IMR-90 (cell line): ENCODE results near the gene PIWIL4. TPM values are rescaled to one million over a fixed set of nuclear protein-coding genes. Genes with fewer than 3 reads are reported as not detected.

Experiments used
- ATAC-seq: fragments of 200-7000 bp; cut with Tn5 transposase; 2 replicates; pipeline ENCODE4 v1.9.1; 2020; ENCODE audit warnings: low read depth, mild to moderate bottlenecking, moderate library complexity
- BruUV-seq: library from RNA; stranded (reverse); fragments of 400-500 nt; replicated peaks from 2 replicates; lab custom pipeline; 2021; lab: Mats Ljungman, UMichigan
- CTCF ChIA-PET: fragments of 300-600 bp; formaldehyde crosslinking; extraction: SDS; loops from one replicate; lab custom pipeline; 2021; ENCODE audit warnings: antibody characterized with exemption; lab: Yijun Ruan, JAX
- POLR2A ChIA-PET: fragments of 300-600 bp; sonication (Branson Sonifier 250); formaldehyde crosslinking; loops from one replicate; lab custom pipeline; 2022; ENCODE audit warnings: antibody characterized with exemption; ENCODE audit not compliant: unreplicated experiment; lab: Charles Lee
- DNase-seq: peaks from one replicate; pipeline ENCODE4 v3.0.0; 2013
- H2AFZ ChIP-seq: replicated peaks from 2 replicates; pipeline ENCODE3; 2013; ENCODE audit warnings: low read length, mild to moderate bottlenecking; ENCODE audit not compliant: poor library complexity
- H2AK5ac ChIP-seq: 2 replicates; pipeline ENCODE4 v1.6.1; 2013; ENCODE audit warnings: low read depth, low read length, inconsistent platforms
- H2AK9ac ChIP-seq: replicated peaks from 2 replicates; pipeline ENCODE3; 2013; ENCODE audit warnings: mild to moderate bottlenecking, low read depth, low read length, moderate library complexity; ENCODE audit not compliant: poor library complexity
- H2BK120ac ChIP-seq: 2 replicates; pipeline ENCODE4 v1.6.1; 2013; ENCODE audit warnings: low read depth, low read length, inconsistent platforms
- H2BK15ac ChIP-seq: 3 replicates; pipeline ENCODE4 v1.6.1; 2013; ENCODE audit warnings: low read depth, low read length, inconsistent platforms
- H2BK20ac ChIP-seq: 2 replicates; pipeline ENCODE4 v1.6.1; 2013; ENCODE audit warnings: low read depth, mild to moderate bottlenecking, inconsistent platforms, low read length, moderate library complexity
- H2BK5ac ChIP-seq: 2 replicates; pipeline ENCODE4 v1.6.1; 2013; ENCODE audit warnings: mild to moderate bottlenecking, low read depth, low read length, inconsistent platforms; ENCODE audit not compliant: poor library complexity, severe bottlenecking
- H3K14ac ChIP-seq: replicated peaks from 2 replicates; pipeline ENCODE4 v1.6.1; 2013; ENCODE audit warnings: low read depth, low read length, inconsistent platforms
- H3K18ac ChIP-seq: 2 replicates; pipeline ENCODE4 v1.6.1; 2013; ENCODE audit warnings: low read depth, low read length, control low read depth
- H3K23ac ChIP-seq: 2 replicates; pipeline ENCODE4 v1.6.1; 2013; ENCODE audit warnings: low read depth, low read length, inconsistent platforms
- H3K27ac ChIP-seq: 2 replicates; pipeline ENCODE4 v1.5.1; 2013; ENCODE audit warnings: mild to moderate bottlenecking, control low read depth, low read length; ENCODE audit not compliant: insufficient read depth
- H3K27me3 ChIP-seq: 2 replicates; pipeline ENCODE4 v1.6.1; 2013; ENCODE audit warnings: low read length; ENCODE audit not compliant: control insufficient read depth, insufficient read depth
- H3K36me3 ChIP-seq: 2 replicates; pipeline ENCODE4 v1.6.1; 2013; ENCODE audit warnings: low read length, mixed read lengths; ENCODE audit not compliant: control insufficient read depth, insufficient read depth
- H3K4ac ChIP-seq: 2 replicates; pipeline ENCODE4 v1.6.1; 2013; ENCODE audit warnings: low read depth, low read length, inconsistent platforms
- H3K4me1 ChIP-seq: 2 replicates; pipeline ENCODE4 v1.6.1; 2013; ENCODE audit warnings: low read length, mixed read lengths; ENCODE audit not compliant: control insufficient read depth, insufficient read depth
- H3K4me2 ChIP-seq: 2 replicates; pipeline ENCODE4 v1.6.1; 2013; ENCODE audit warnings: low read depth, mild to moderate bottlenecking, control low read depth, low read length, moderate library complexity
- H3K4me3 ChIP-seq: 2 replicates; pipeline ENCODE4 v1.5.1; 2013; ENCODE audit warnings: low read depth, mild to moderate bottlenecking, control low read depth, low read length, moderate library complexity; ENCODE audit not compliant: insufficient read depth
- H3K56ac ChIP-seq: 2 replicates; pipeline ENCODE4 v1.6.1; 2013; ENCODE audit warnings: low read length, inconsistent platforms; ENCODE audit not compliant: insufficient read depth; ENCODE audit errors: extremely low read depth
- H3K79me1 ChIP-seq, 2 experiments: 2 replicates each; pipeline ENCODE4 v1.6.1; 2013; ENCODE audit warnings: low read length in 2 of 2, inconsistent platforms in 1 of 2, low read depth in 1 of 2
- H3K9ac ChIP-seq: 2 replicates; pipeline ENCODE4 v1.6.1; 2013; ENCODE audit warnings: low read depth, low read length, control low read depth
- H3K9me1 ChIP-seq: 2 replicates; pipeline ENCODE4 v1.6.1; 2013; ENCODE audit warnings: low read length, inconsistent platforms; ENCODE audit not compliant: insufficient read depth
- H3K9me3 ChIP-seq: 2 replicates; pipeline ENCODE4 v1.6.1; 2013; ENCODE audit warnings: low read length; ENCODE audit not compliant: control insufficient read depth, insufficient read depth
- H4K20me1 ChIP-seq: 2 replicates; pipeline ENCODE4 v1.6.1; 2013; ENCODE audit warnings: low read length, inconsistent platforms; ENCODE audit not compliant: insufficient read depth
- H4K5ac ChIP-seq: 2 replicates; pipeline ENCODE4 v1.6.1; 2013; ENCODE audit warnings: mild to moderate bottlenecking, low read depth, low read length, control low read depth
- H4K8ac ChIP-seq, 2 experiments: 2 replicates each; pipeline ENCODE4 v1.6.1; 2013; ENCODE audit warnings: low read depth in 2 of 2, low read length in 2 of 2, control low read depth in 1 of 2, inconsistent platforms in 1 of 2
- H4K91ac ChIP-seq: 2 replicates; pipeline ENCODE4 v1.6.1; 2013; ENCODE audit warnings: low read depth, low read length, inconsistent platforms; ENCODE audit not compliant: insufficient read depth
- CEBPB ChIP-seq: IDR thresholded peaks from 2 replicates; pipeline ENCODE4 v1.6.1; 2012; ENCODE audit warnings: low read depth, low read length, improper control_type of control experiment
- FOS ChIP-seq: fragments of 150-350 bp; IDR thresholded peaks from 2 replicates; pipeline ENCODE4 v1.6.1; 2016; ENCODE audit warnings: low read depth, low read length
- MAFK ChIP-seq: IDR thresholded peaks from 2 replicates; pipeline ENCODE4 v1.6.1; 2012; ENCODE audit warnings: low read depth, low read length, improper control_type of control experiment
- MAZ ChIP-seq: IDR thresholded peaks from 2 replicates; pipeline ENCODE4 v1.6.1; 2012; ENCODE audit warnings: low read depth, mild to moderate bottlenecking, low read length, improper control_type of control experiment, moderate library complexity, borderline replicate concordance
- MXI1 ChIP-seq: IDR thresholded peaks from 2 replicates; pipeline ENCODE4 v1.6.1; 2012; ENCODE audit warnings: low read depth, mild to moderate bottlenecking, low read length, moderate library complexity, borderline replicate concordance
- NFE2L2 ChIP-seq: fragments of 150-350 bp; IDR thresholded peaks from 2 replicates; pipeline ENCODE4 v1.6.1; 2016; ENCODE audit warnings: low read depth, mild to moderate bottlenecking, low read length
- RAD21 ChIP-seq: IDR thresholded peaks from 2 replicates; pipeline ENCODE4 v1.6.1; 2012; ENCODE audit warnings: low read length, improper control_type of control experiment
- RCOR1 ChIP-seq: IDR thresholded peaks from 2 replicates; pipeline ENCODE4 v1.6.1; 2012; ENCODE audit warnings: mild to moderate bottlenecking, low read length, improper control_type of control experiment; ENCODE audit not compliant: insufficient replicate concordance
- RFX5 ChIP-seq: IDR thresholded peaks from 2 replicates; pipeline ENCODE4 v1.8.0; 2012; ENCODE audit warnings: low read depth, mild to moderate bottlenecking, low read length, moderate library complexity
- WGBS, 2 experiments: methylation state at CpG; one replicate each; pipeline versions ENCODE4 v1.1.5 to v1.1.7; 2013; ENCODE audit warnings: missing lambda C conversion rate in 2 of 2; ENCODE audit not compliant: insufficient read length in 1 of 2; ENCODE audit errors: extremely low coverage in 2 of 2; 5-methylcytosine and 5-hydroxymethylcytosine counted together
- dilution Hi-C: fragments of 300-500 bp; cut with HindIII; formaldehyde crosslinking; loops from one replicate; pipeline ENCODE4 v1.14.3; 2018; ENCODE audit warnings: low sequenced_read_pairs; ENCODE audit not compliant: unreplicated experiment
- in situ Hi-C: fragments of 300-500 bp; cut with MboI; formaldehyde crosslinking; loops from 3 replicates; pipeline ENCODE4 v1.14.3; 2019; ENCODE audit warnings: low sequenced_read_pairs, inconsistent platforms, mixed read lengths
- intact Hi-C: fragments of 100-400 bp; cut with micrococcal nuclease; formaldehyde crosslinking; loops from 2 replicates; pipeline ENCODE4 v1.10.0; 2022
- polyA plus RNA-seq, 3 experiments: library from polyadenylated mRNA; depleted of rRNA; stranded (reverse); fragments of >200 nt; gene quantifications; 2 replicates each; pipeline ENCODE4 v1.2.3, GENCODE V29; 2012; ENCODE audit warnings: low replicate concordance in 1 of 3
- total RNA-seq: library from RNA; depleted of rRNA; stranded (reverse); fragments of >200 nt; gene quantifications from 2 replicates; pipeline ENCODE4 v1.2.3, GENCODE V29; 2012
- TF ChIP-seq, protein P1 (sequence below): fragments of 150-350 bp; IDR thresholded peaks from 2 replicates; pipeline ENCODE4 v1.6.1; 2016; ENCODE audit warnings: low read depth, mild to moderate bottlenecking, low read length, moderate library complexity, borderline replicate concordance
- TF ChIP-seq, protein P2 (sequence below): conservative IDR thresholded peaks from 2 replicates; pipeline ENCODE4 v1.5.1; 2012; ENCODE audit warnings: mild to moderate bottlenecking, low read depth, low read length, improper control_type of control experiment
- TF ChIP-seq, protein P3 (sequence below): fragments of 150-350 bp; IDR thresholded peaks from 2 replicates; pipeline ENCODE4 v1.6.1; 2017; ENCODE audit warnings: mild to moderate bottlenecking, antibody characterized with exemption, low read length, low read depth

PIWIL4 gene
- total and polyA plus RNA-seq, 2 of the 4 experiments (the other 2 are of a cell fraction), result 0.72 to 1.3 TPM

DNA sequence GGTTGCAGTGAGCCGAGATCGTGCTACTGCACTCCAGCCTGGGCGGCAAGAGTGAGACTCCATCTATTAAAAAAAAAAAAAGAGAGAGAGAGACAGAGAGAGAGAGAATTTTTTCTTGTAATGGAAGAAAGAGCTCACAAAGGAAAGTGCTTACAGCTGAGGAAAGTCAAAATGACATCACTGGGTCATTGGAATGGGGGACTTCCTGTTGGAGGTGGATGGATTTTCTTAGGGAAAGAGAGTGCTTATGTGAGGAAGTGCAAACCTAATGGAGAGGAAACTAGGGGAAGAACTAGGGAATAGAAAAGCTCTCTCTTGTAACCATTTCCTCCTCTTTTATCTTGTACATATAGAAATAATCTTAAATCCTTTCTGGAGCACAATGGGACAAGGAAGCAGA, 6.3 kb upstream of the PIWIL4 start:
- peaks cover 9% of the 10 kb centered on the region for H3K4me1 ChIP-seq
- no peak overlapping the region for H4K91ac ChIP-seq
- no peak overlapping the region for H2BK15ac ChIP-seq
- CTCF ChIA-PET, result interaction anchor here (0.6 kb wide), 1 partner anchor 396 kb away, joined by 5 read pairs; no protein-coding TSS in a partner anchor
- no peak overlapping the region for H3K4me3 ChIP-seq
- H3K27me3 ChIP-seq, result no peaks in the 10 kb centered on the region
- H4K8ac ChIP-seq, result no peak overlapping the region
- in situ Hi-C loops (no loop called here), dilution Hi-C loops (no loop called here), intact Hi-C loops (no loop called here)
- no peaks in the 10 kb centered on the region for H3K36me3 ChIP-seq
- H3K27ac ChIP-seq, result no peak overlapping the region
- H3K56ac ChIP-seq, result no peak overlapping the region
- no peaks in the 10 kb centered on the region for H3K9me3 ChIP-seq
- H2BK20ac ChIP-seq, result no peak overlapping the region
- H3K79me1 ChIP-seq, result peaks cover 0 to 7% of the 10 kb centered on the region in 2 experiments; a peak in 1 of 4 replicates
- DNase-seq (no peak), ATAC-seq (no peak)
- peaks cover 7% of the 10 kb centered on the region for H3K9me1 ChIP-seq
- WGBS, 2 experiments, result no CpG with 5 or more reads among the region's 3 CpGs
- TF ChIP-seq NFE2L2 (no peak), CEBPB (no peak), MXI1 (no peak), FOS (no peak), RCOR1 (no peak), MAFK (no peak), RAD21 (no peak), MAZ (no peak), RFX5 (no peak)
- TF ChIP-seq, protein P1, sequence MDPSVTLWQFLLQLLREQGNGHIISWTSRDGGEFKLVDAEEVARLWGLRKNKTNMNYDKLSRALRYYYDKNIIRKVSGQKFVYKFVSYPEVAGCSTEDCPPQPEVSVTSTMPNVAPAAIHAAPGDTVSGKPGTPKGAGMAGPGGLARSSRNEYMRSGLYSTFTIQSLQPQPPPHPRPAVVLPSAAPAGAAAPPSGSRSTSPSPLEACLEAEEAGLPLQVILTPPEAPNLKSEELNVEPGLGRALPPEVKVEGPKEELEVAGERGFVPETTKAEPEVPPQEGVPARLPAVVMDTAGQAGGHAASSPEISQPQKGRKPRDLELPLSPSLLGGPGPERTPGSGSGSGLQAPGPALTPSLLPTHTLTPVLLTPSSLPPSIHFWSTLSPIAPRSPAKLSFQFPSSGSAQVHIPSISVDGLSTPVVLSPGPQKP, result no peak
- TF ChIP-seq, protein P2, sequence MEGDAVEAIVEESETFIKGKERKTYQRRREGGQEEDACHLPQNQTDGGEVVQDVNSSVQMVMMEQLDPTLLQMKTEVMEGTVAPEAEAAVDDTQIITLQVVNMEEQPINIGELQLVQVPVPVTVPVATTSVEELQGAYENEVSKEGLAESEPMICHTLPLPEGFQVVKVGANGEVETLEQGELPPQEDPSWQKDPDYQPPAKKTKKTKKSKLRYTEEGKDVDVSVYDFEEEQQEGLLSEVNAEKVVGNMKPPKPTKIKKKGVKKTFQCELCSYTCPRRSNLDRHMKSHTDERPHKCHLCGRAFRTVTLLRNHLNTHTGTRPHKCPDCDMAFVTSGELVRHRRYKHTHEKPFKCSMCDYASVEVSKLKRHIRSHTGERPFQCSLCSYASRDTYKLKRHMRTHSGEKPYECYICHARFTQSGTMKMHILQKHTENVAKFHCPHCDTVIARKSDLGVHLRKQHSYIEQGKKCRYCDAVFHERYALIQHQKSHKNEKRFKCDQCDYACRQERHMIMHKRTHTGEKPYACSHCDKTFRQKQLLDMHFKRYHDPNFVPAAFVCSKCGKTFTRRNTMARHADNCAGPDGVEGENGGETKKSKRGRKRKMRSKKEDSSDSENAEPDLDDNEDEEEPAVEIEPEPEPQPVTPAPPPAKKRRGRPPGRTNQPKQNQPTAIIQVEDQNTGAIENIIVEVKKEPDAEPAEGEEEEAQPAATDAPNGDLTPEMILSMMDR, result no peak
- TF ChIP-seq, protein P3, sequence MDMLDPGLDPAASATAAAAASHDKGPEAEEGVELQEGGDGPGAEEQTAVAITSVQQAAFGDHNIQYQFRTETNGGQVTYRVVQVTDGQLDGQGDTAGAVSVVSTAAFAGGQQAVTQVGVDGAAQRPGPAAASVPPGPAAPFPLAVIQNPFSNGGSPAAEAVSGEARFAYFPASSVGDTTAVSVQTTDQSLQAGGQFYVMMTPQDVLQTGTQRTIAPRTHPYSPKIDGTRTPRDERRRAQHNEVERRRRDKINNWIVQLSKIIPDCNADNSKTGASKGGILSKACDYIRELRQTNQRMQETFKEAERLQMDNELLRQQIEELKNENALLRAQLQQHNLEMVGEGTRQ, result no peak
- no peak overlapping the region for H3K14ac ChIP-seq
- H4K5ac ChIP-seq, result no peak overlapping the region
- BruUV-seq, result no TSS peak
- H2BK5ac ChIP-seq, result no peak overlapping the region
- no peak overlapping the region for H2AK5ac ChIP-seq
- no peak overlapping the region for H2BK120ac ChIP-seq
- H3K23ac ChIP-seq, result no peak overlapping the region
- POLR2A ChIA-PET, result no interaction called here
- H3K9ac ChIP-seq, result no peak overlapping the region
- H3K18ac ChIP-seq, result no peak overlapping the region
- H3K4ac ChIP-seq, result no peak overlapping the region
- H3K4me2 ChIP-seq, result no peak overlapping the region
- no peak overlapping the region for H2AK9ac ChIP-seq
- H2AFZ ChIP-seq, result no peak overlapping the region
- no peaks in the 10 kb centered on the region for H4K20me1 ChIP-seq
